ENCODE results near the gene ATIC.
"Not testable (repeated sequence)": the region's sequence is repeated elsewhere in the genome, so short reads cannot be mapped to it uniquely, and the experiment has no call there.

Gene ATIC

GRCh38 chr2:215311625-215312396 lies at the start of gene ATIC:
Gene ATIC, plus strand, starts transcription at chr2:215312059. Its CDS starts 84 bp downstream, at chr2:215312143.
- peak; percentile 96 for DNase-seq (ENCODE audit: low read depth)

GRCh38 chr2:215262303-215262702 lies 49.6 kb upstream of the ATIC start:
- no peak for DNase-seq (ENCODE audit: low read depth)

GRCh38 chr2:215262741-215263362 lies 49.0 kb upstream of the ATIC start:
- DNase-seq (ENCODE audit: low read depth): no peak

- no peak for DNase-seq (ENCODE audit: low read depth)
These were observed 47.5 kb upstream of the ATIC start for GRCh38 chr2:215264374-215264773.

GRCh38 chr2:215269397-215270117 lies 42.3 kb upstream of the ATIC start:
- peak; percentile 82 for DNase-seq (ENCODE audit: low read depth)

- no peak for DNase-seq (ENCODE audit: low read depth)
These were observed 41.8 kb upstream of the ATIC start for GRCh38 chr2:215270118-215270451.

GRCh38 chr2:215271446-215271845 lies 40.4 kb upstream of the ATIC start:
- DNase-seq (ENCODE audit: low read depth): no peak

GRCh38 chr2:215272918-215273317 lies 38.9 kb upstream of the ATIC start:
- no peak for DNase-seq (ENCODE audit: low read depth)

GRCh38 chr2:215274829-215275228 lies 37.0 kb upstream of the ATIC start:
- DNase-seq (ENCODE audit: low read depth): no peak

- DNase-seq (ENCODE audit: low read depth): no peak
These were observed 36.0 kb upstream of the ATIC start for GRCh38 chr2:215275824-215276223.

GRCh38 chr2:215277944-215278343 lies 33.9 kb upstream of the ATIC start:
- peak; percentile 12 for DNase-seq (ENCODE audit: low read depth)

- DNase-seq (ENCODE audit: low read depth): no peak
These were observed 31.5 kb upstream of the ATIC start for GRCh38 chr2:215280326-215280725.

- no peak for DNase-seq (ENCODE audit: low read depth)
These were observed 28.6 kb upstream of the ATIC start for GRCh38 chr2:215283221-215283620.

GRCh38 chr2:215286309-215286708 lies 25.6 kb upstream of the ATIC start:
- DNase-seq (ENCODE audit: low read depth): no peak

- DNase-seq (ENCODE audit: low read depth): no peak
These were observed 23.6 kb upstream of the ATIC start for GRCh38 chr2:215288112-215288815.

GRCh38 chr2:215290980-215291599 lies 20.8 kb upstream of the ATIC start:
- DNase-seq (ENCODE audit: low read depth): no peak

- no peak for DNase-seq (ENCODE audit: low read depth)
These were observed 18.0 kb upstream of the ATIC start for GRCh38 chr2:215293879-215294278.

- DNase-seq (ENCODE audit: low read depth): no peak
These were observed 12.5 kb upstream of the ATIC start for GRCh38 chr2:215299337-215299859.

- DNase-seq (ENCODE audit: low read depth): no peak
These were observed 9.9 kb upstream of the ATIC start for GRCh38 chr2:215301994-215302393.

GRCh38 chr2:215311259-215311624 lies 617 bp upstream of the ATIC start:
- DNase-seq (ENCODE audit: low read depth): not testable (repeated sequence)

- no peak for DNase-seq (ENCODE audit: low read depth)
These were observed 1.4 kb downstream of the ATIC start for GRCh38 chr2:215313255-215313613.

- no peak for DNase-seq (ENCODE audit: low read depth)
These were observed 3.0 kb downstream of the ATIC start for GRCh38 chr2:215314896-215315295.

All from ELR (cell line).